Measurements from ENCODE around the gene ASNS.

ASNS gene

DNA sequence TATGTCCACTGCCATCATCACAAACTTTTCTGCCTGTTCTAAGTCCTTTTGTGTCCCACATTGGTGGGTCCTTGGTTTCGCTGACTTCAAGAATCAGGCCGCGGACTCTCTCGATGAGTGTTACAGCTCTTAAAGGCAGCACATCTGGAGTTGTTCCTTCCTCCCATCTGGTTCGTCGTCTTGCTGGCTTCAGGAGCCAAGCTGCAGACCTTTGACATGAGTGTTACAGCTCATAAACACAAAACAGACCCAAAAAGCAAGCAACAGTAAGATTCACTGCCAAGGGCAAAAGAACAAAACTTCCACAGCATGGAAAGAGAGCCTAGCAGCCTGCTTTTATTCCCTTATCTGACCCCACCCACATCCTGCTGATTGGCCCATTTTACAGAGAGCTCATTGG is 30.2 kb downstream of the ASNS start:
- no peak for DNase-seq

DNA sequence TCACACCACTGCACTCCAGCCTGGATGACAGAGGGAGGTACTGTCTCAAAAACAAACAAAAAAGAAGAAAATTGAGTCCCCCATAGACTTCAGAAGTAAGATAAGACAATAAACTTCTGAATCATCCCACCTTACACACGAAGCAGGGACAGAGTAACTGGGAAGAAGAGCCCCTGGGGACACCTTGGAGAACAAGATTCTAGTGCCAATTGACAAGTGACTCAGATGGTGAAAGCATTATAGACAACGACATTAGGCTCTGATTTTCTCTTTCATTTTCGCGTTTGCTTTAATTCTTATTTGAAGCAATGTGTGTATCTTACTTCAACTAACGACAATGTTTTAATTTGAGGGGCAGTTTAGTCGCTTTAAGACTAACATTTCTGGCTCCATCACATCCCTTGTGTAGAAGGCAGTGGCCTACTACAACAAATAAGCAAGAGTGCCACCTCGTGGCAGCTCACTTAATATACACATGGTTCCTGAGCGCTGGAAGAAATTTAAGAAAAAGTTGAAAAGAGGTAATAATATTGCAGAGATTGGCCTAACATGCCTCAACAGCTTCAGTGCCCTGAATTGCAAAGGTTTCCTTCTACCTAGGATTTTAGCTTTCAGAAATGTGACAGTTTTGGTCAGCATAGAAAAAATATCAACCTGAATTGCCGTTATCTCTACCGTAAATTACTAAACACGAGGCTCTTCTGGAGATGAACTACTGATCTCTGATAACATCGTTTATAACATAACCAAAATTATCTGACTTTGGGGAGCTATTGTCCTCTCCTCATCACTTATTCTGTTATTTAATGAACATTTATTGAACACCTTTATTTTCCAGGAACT is 36.7 kb downstream of the ASNS start:
- peak; percentile 24 for DNase-seq

DNA sequence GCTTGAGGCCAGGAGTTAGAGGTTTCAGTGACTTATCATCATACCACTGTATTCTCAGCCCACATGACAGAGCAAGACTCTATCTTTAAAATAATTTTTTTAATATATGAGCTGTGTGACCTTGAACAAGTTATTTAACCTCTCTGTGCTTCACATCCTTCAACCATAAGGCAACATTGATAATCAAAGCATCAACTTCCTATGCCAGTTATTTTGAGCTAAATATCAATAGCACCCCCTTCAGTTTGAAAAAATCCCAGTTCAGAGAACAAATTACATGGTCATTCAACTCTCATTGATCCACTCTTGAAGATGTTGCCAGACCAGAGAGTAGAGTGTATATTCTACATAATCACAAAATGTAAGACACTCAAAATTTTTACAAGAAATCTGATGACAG is 53.0 kb downstream of the ASNS start:
- DNase-seq, result no peak

DNA sequence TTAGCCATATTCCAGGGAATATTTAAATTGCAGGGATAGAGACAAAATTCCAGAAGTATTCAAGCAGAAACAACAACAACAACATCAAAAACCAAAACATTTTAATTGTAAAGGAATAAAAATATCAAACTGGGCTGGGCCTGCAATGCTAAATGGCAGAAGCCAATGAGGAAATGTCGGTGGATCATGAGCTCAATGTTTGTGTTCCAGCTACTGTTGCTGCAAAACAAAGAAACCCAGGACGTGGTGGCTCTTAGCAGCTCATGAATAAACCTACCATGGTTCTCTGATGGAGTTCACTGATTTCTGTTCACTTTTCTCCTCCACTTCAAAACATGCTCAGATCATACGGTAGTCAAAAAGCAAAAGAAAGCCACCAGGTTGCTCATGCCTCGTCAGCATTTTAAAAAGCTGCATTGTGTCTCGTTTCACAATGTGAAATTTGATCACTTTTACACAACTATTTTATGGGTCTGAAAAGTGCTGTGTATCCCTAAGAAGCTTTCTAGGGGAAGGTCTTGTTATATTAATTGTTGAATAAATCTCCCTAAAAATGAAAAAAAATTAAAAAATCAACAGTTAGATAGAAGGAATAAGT is 54.0 kb downstream of the ASNS start:
- DNase-seq, result no peak

All from GF-D8 (cell line).